Hepatocyte (in vitro differentiated cells): ENCODE measurements around the gene ACKR4. TPM values are rescaled to one million over a fixed set of nuclear protein-coding genes. Genes with fewer than 3 reads are reported as not detected.

Experiments used
- DNase-seq: peaks from one replicate; pipeline ENCODE4 v3.0.0-alpha.2; 2016; ENCODE audit warnings: low spot score
- H2AFZ ChIP-seq: fragments of 200-600 bp; sonication (generic); 2 replicates; pipeline ENCODE4 v1.6.0; 2016; ENCODE audit warnings: antibody characterized with exemption, mild to moderate bottlenecking
- H3K27ac ChIP-seq: fragments of 200-600 bp; sonication (generic); 2 replicates; pipeline ENCODE4 v1.5.1; 2016; ENCODE audit warnings: mild to moderate bottlenecking
- H3K27me3 ChIP-seq: fragments of 200-600 bp; sonication (generic); 2 replicates; pipeline ENCODE4 v1.6.1; 2016
- H3K36me3 ChIP-seq: fragments of 200-600 bp; sonication (generic); replicated peaks from 2 replicates; pipeline ENCODE4 v1.5.1; 2016; ENCODE audit warnings: low read depth; ENCODE audit not compliant: insufficient read depth
- H3K4me1 ChIP-seq: fragments of 200-600 bp; sonication (generic); 2 replicates; pipeline ENCODE4 v1.5.1; 2016; ENCODE audit warnings: mild to moderate bottlenecking, moderate library complexity; ENCODE audit not compliant: insufficient read depth
- H3K4me2 ChIP-seq: fragments of 200-600 bp; sonication (generic); 2 replicates; pipeline ENCODE4 v1.6.0; 2016
- H3K4me3 ChIP-seq: fragments of 200-600 bp; sonication (generic); 2 replicates; pipeline ENCODE4 v1.5.1; 2016; ENCODE audit warnings: mild to moderate bottlenecking
- H3K79me2 ChIP-seq: fragments of 200-600 bp; sonication (generic); 2 replicates; pipeline ENCODE4 v1.6.0; 2017; ENCODE audit warnings: mild to moderate bottlenecking
- H3K9me2 ChIP-seq: fragments of 200-600 bp; sonication (generic); replicated peaks from 2 replicates; pipeline ENCODE4 v1.6.0; 2017; ENCODE audit warnings: mild to moderate bottlenecking; ENCODE audit not compliant: insufficient read depth
- H3K9me3 ChIP-seq: fragments of 200-600 bp; sonication (generic); 2 replicates; pipeline ENCODE4 v1.5.1; 2016; ENCODE audit warnings: low read depth, mild to moderate bottlenecking
- H4K20me1 ChIP-seq: fragments of 200-600 bp; sonication (generic); 2 replicates; pipeline ENCODE4 v1.6.0; 2016; ENCODE audit warnings: mild to moderate bottlenecking; ENCODE audit not compliant: insufficient read depth, poor library complexity, severe bottlenecking
- EZH2 ChIP-seq: fragments of 200-600 bp; sonication (generic); IDR thresholded peaks from 2 replicates; pipeline ENCODE4 v1.6.1; 2016; ENCODE audit warnings: antibody characterized with exemption, mild to moderate bottlenecking, borderline replicate concordance
- EZH2phosphoT487 ChIP-seq: fragments of 200-600 bp; sonication (generic); IDR thresholded peaks from one replicate; pipeline ENCODE4 v1.6.1; 2018; ENCODE audit warnings: antibody characterized with exemption, mild to moderate bottlenecking, low read depth, moderate library complexity; ENCODE audit not compliant: unreplicated experiment, severe bottlenecking
- WGBS: methylation state at CpG from one replicate; pipeline ENCODE4 v1.1.6; 2016; ENCODE audit warnings: low lambda C conversion rate; ENCODE audit errors: missing lambda C conversion rate; 5-methylcytosine and 5-hydroxymethylcytosine counted together
- polyA plus RNA-seq: library from polyadenylated mRNA; unstranded; fragments of >200 nt; fragmentation: Nextera tagmentation; extraction: Ambion mirVana; gene quantifications from 2 replicates; pipeline ENCODE4 v1.2.1, GENCODE V29; 2016
- total RNA-seq: library from RNA; depleted of rRNA; stranded (reverse); fragments of >200 nt; gene quantifications from 2 replicates; pipeline ENCODE4 v1.2.3, GENCODE V29; 2014
- TF ChIP-seq, protein P1 (sequence below): fragments of 200-600 bp; sonication (generic); IDR thresholded peaks from 2 replicates; pipeline ENCODE4 v1.5.1; 2016; ENCODE audit warnings: antibody characterized with exemption, mild to moderate bottlenecking; ENCODE audit not compliant: poor library complexity

ACKR4 gene
- total and polyA plus RNA-seq, 2 experiments from 2014 or later: 1.2 to 1.8 TPM

GRCh38 chr3:132563420-132564069 is 33.5 kb upstream of the ACKR4 start:
- H3K27me3 ChIP-seq: no peaks in the 10 kb centered on the region
- no peak overlapping the region for H2AFZ ChIP-seq
- H3K27ac ChIP-seq: no peak overlapping the region
- no peaks in the 10 kb centered on the region for H3K36me3 ChIP-seq
- no peaks in the 10 kb centered on the region for H3K9me2 ChIP-seq
- H3K4me2 ChIP-seq: no peak overlapping the region
- no peak for DNase-seq
- H3K9me3 ChIP-seq: no peaks in the 10 kb centered on the region
- WGBS: 91% methylated on average over 4 of the region's 4 CpGs
- TF ChIP-seq, protein P1, sequence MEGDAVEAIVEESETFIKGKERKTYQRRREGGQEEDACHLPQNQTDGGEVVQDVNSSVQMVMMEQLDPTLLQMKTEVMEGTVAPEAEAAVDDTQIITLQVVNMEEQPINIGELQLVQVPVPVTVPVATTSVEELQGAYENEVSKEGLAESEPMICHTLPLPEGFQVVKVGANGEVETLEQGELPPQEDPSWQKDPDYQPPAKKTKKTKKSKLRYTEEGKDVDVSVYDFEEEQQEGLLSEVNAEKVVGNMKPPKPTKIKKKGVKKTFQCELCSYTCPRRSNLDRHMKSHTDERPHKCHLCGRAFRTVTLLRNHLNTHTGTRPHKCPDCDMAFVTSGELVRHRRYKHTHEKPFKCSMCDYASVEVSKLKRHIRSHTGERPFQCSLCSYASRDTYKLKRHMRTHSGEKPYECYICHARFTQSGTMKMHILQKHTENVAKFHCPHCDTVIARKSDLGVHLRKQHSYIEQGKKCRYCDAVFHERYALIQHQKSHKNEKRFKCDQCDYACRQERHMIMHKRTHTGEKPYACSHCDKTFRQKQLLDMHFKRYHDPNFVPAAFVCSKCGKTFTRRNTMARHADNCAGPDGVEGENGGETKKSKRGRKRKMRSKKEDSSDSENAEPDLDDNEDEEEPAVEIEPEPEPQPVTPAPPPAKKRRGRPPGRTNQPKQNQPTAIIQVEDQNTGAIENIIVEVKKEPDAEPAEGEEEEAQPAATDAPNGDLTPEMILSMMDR: no peak
- TF ChIP-seq EZH2 (no peak), EZH2phosphoT487 (no peak)
- H3K79me2 ChIP-seq: no peaks in the 10 kb centered on the region
- no peaks in the 10 kb centered on the region for H3K4me1 ChIP-seq
- H4K20me1 ChIP-seq: no peaks in the 10 kb centered on the region
- no peak overlapping the region for H3K4me3 ChIP-seq

- Histone ChIP-seq H4K20me1 (no peaks in the 10 kb centered on the region), H3K4me1 (no peaks in the 10 kb centered on the region), H3K9me3 (no peaks in the 10 kb centered on the region), H3K27ac (no peak overlapping the region), H3K9me2 (no peaks in the 10 kb centered on the region), H3K27me3 (no peaks in the 10 kb centered on the region), H2AFZ (no peak overlapping the region), H3K4me2 (no peak overlapping the region), H3K79me2 (no peaks in the 10 kb centered on the region), H3K36me3 (no peaks in the 10 kb centered on the region), H3K4me3 (no peak overlapping the region)
- TF ChIP-seq, protein P1: no peak
- TF ChIP-seq EZH2 (no peak), EZH2phosphoT487 (no peak)
- DNase-seq: no peak
- 97% methylated on average over 2 of the region's 2 CpGs for WGBS
These were observed 33.0 kb upstream of the ACKR4 start for GRCh38 chr3:132564070-132564465.

GRCh38 chr3:132568422-132568821 is 28.6 kb upstream of the ACKR4 start:
- Histone ChIP-seq H3K4me3 (no peak overlapping the region), H3K27ac (no peak overlapping the region), H3K27me3 (no peaks in the 10 kb centered on the region), H3K9me3 (no peaks in the 10 kb centered on the region), H3K9me2 (no peaks in the 10 kb centered on the region), H3K36me3 (no peaks in the 10 kb centered on the region), H2AFZ (no peak overlapping the region), H3K4me1 (no peaks in the 10 kb centered on the region), H3K4me2 (no peak overlapping the region), H3K79me2 (no peaks in the 10 kb centered on the region), H4K20me1 (no peaks in the 10 kb centered on the region)
- WGBS: 93% methylated on average over 2 of the region's 2 CpGs
- TF ChIP-seq EZH2phosphoT487 (no peak), EZH2 (no peak)
- TF ChIP-seq, protein P1: no peak
- DNase-seq: no peak
